ENCODE measurements around the gene TOGARAM2. TPM values are rescaled to one million over a fixed set of nuclear protein-coding genes. Genes with fewer than 3 reads are reported as not detected.

TOGARAM2 gene
- total RNA-seq, 1 donor from 2014 or later: 0.72 TPM

DNA sequence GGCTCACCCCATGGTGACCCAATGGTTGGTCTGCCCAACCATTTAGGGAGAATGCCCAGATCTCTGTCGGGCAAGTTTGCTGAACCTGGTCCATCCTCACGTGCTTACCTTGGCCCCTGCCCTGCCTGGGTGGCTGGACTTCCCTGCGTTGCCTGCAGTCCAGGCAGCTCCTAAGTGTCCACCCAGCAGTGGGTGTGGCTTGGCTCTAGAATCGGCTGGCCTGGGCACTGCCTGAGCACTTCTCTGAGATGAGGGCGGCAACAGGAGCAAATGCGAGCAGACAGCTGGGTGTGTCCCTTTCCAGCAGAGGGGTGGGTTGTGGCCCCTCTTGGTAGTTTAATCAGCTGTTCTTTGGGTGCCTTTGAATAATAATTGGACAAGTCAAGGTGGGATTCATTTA lies 82.0 kb downstream of the TOGARAM2 start:
- no peak overlapping the region for H3K4me3 Mint-ChIP-seq (ENCODE audit: unreplicated experiment)
- TF ChIP-seq, protein P1, sequence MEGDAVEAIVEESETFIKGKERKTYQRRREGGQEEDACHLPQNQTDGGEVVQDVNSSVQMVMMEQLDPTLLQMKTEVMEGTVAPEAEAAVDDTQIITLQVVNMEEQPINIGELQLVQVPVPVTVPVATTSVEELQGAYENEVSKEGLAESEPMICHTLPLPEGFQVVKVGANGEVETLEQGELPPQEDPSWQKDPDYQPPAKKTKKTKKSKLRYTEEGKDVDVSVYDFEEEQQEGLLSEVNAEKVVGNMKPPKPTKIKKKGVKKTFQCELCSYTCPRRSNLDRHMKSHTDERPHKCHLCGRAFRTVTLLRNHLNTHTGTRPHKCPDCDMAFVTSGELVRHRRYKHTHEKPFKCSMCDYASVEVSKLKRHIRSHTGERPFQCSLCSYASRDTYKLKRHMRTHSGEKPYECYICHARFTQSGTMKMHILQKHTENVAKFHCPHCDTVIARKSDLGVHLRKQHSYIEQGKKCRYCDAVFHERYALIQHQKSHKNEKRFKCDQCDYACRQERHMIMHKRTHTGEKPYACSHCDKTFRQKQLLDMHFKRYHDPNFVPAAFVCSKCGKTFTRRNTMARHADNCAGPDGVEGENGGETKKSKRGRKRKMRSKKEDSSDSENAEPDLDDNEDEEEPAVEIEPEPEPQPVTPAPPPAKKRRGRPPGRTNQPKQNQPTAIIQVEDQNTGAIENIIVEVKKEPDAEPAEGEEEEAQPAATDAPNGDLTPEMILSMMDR (IDR thresholded peaks at IDR 0.05): no peak
- no peaks in the 10 kb centered on the region for H3K9me3 Mint-ChIP-seq (ENCODE audit: low read depth)
- H3K4me1 Mint-ChIP-seq (ENCODE audit: low read depth): no peaks in the 10 kb centered on the region
- no peaks in the 10 kb centered on the region for H3K36me3 Mint-ChIP-seq (ENCODE audit: low read depth)
- no peak overlapping the region for H3K27ac Mint-ChIP-seq (ENCODE audit: unreplicated experiment)
- H3K27me3 Mint-ChIP-seq (ENCODE audit: low read depth): peaks cover 6% of the 10 kb centered on the region
- DNase-seq (ENCODE audit: low spot score): no peak

DNA sequence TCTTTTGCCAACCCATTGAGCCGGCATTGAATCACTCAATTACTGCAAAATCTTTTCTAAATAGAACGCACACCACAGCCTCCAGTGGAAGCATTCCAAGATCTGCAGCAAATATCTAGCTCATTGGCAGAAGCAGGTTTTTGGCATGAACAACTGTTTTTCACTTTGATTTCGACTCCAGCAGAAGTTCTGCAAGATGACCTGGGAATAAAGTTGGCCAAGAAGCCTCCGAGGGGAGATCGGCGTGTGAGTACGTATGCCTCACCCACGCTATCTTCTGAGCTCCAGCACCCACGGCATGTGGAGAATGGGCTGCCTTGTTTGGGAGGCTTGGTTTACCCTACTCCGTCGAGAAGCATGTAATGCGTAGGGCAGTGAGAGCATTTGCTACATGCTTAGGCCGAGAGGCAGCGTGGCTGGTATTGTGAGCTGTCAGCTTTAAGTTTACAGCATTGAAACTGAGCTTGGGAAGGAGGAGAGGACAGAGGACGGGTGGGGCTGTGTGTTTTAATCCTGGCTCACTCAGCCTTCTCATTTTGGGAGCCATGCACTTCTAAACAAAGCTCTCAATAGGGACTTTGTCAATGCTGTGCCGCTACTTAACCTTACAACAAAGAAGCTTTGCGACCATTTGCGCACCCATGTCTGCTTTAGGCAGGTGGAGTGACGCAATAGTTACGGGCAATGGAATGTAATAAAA lies 82.7 kb downstream of the TOGARAM2 start:
- H3K4me1 Mint-ChIP-seq (ENCODE audit: low read depth): no peaks in the 10 kb centered on the region

DNA sequence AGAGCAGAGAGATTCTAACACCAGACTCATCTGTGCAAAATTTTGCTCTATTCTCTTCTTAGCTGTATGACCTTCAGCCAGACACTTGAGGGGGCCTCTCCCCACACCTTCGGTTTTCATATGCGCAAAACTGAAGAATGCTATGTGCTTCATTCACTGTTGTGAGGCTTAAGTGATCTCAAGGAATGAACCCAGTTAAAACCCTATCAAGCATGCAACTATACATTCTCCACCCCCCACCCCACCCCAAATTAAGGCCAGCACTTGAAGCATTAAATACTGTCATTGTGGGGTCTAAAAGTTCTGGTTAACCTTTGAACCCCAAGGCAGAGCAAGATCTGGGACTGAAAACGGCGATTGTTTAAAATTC lies 83.2 kb downstream of the TOGARAM2 start:
- Mint-ChIP-seq H3K9me3 (ENCODE audit: low read depth) (no peaks in the 10 kb centered on the region), H3K4me3 (ENCODE audit: unreplicated experiment) (no peak overlapping the region), H3K36me3 (ENCODE audit: low read depth) (no peaks in the 10 kb centered on the region), H3K27ac (ENCODE audit: unreplicated experiment) (no peak overlapping the region), H3K4me1 (ENCODE audit: low read depth) (no peaks in the 10 kb centered on the region), H3K27me3 (ENCODE audit: low read depth) (peaks cover 5% of the 10 kb centered on the region)
- TF ChIP-seq, protein P1 (IDR thresholded peaks at IDR 0.05): no peak
- no peak for DNase-seq (ENCODE audit: low spot score)

More for the DNA sequence above, 82.7 kb downstream of the TOGARAM2 start:
- DNase-seq (ENCODE audit: low spot score): no peak
- Mint-ChIP-seq H3K4me3 (ENCODE audit: unreplicated experiment) (no peak overlapping the region), H3K9me3 (ENCODE audit: low read depth) (no peaks in the 10 kb centered on the region), H3K36me3 (ENCODE audit: low read depth) (no peaks in the 10 kb centered on the region), H3K27ac (ENCODE audit: unreplicated experiment) (no peak overlapping the region), H3K27me3 (ENCODE audit: low read depth) (peaks cover 6% of the 10 kb centered on the region)
- TF ChIP-seq, protein P1 (IDR thresholded peaks at IDR 0.05): no peak

DNA sequence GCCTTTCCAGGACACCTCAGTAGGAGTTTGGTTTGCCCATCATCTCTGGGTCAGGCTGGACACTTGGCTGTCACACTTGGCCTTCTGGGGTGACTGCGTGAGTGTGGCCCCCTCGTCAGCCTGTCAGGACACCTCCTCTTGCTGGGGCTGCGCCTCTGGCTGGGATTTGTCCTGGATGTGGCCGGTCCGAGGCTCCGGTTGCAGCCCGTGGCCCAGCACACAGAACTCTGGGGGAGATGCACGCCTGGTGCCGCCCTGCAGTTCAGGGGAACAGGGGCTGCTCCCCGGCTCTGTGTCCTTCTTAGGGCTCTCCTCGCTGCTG lies 83.6 kb downstream of the TOGARAM2 start:
- no peak overlapping the region for H3K4me3 Mint-ChIP-seq (ENCODE audit: unreplicated experiment)
- H3K27me3 Mint-ChIP-seq (ENCODE audit: low read depth): peaks cover 3% of the 10 kb centered on the region
- no peaks in the 10 kb centered on the region for H3K4me1 Mint-ChIP-seq (ENCODE audit: low read depth)
- TF ChIP-seq, protein P1 (IDR thresholded peaks at IDR 0.05): no peak
- H3K9me3 Mint-ChIP-seq (ENCODE audit: low read depth): no peaks in the 10 kb centered on the region
- no peaks in the 10 kb centered on the region for H3K36me3 Mint-ChIP-seq (ENCODE audit: low read depth)
- H3K27ac Mint-ChIP-seq (ENCODE audit: unreplicated experiment): no peak overlapping the region
- DNase-seq (ENCODE audit: low spot score): no peak

DNA sequence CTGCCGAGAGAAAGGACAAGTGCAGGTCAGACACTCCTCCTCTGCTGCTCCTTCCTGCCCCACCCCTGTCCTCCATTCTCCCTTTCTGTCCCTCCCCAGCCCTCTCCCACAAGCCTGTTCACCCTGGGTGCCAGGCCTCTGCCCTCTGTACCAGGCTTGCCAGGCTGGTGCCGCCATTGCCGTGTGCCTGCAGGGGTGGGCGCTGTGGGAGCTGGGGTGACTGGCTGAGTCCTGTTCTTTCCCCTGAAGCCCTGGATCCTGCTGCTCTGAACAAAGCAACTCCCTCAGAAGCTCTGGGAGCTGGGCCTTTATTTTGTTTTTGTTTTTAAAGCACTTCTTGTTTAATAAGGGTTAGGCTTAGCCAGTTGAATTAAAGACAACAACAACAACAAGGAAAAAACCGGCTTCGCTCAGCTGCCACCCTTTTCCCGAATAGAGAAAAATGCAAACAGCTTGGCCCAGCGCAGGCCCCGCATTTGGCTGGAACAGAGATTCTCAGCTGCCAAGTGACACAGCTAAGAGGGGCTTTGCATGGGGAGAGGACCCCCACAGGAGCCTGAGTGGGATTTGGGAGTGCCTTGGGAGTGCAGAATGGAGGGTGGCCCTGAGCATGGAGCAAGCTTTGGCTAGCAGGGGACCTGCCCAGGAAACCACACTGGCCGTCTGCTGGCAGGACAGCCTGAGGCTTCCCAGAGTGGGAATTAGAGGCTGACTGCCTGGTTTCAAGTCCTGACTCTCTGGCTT lies 84.1 kb downstream of the TOGARAM2 start:
- Mint-ChIP-seq H3K27me3 (ENCODE audit: low read depth) (peaks cover 1% of the 10 kb centered on the region), H3K4me1 (ENCODE audit: low read depth) (no peaks in the 10 kb centered on the region), H3K27ac (ENCODE audit: unreplicated experiment) (no peak overlapping the region), H3K36me3 (ENCODE audit: low read depth) (no peaks in the 10 kb centered on the region), H3K4me3 (ENCODE audit: unreplicated experiment) (no peak overlapping the region), H3K9me3 (ENCODE audit: low read depth) (no peaks in the 10 kb centered on the region)
- no peak for DNase-seq (ENCODE audit: low spot score)
- TF ChIP-seq, protein P1 (IDR thresholded peaks at IDR 0.05): no peak

Measured in chondrocyte (in vitro differentiated cells).